Gastroesophageal sphincter (tissue), 4 donors: ENCODE results near the gene SPATA31A5. TPM values are rescaled to one million over a fixed set of nuclear protein-coding genes. Genes with fewer than 3 reads are reported as not detected.
"Not testable (repeated sequence)": the region's sequence is repeated elsewhere in the genome, so short reads cannot be mapped to it uniquely, and the experiment has no call there.

Experiments
- ATAC-seq: fragments of 150-250 bp; one replicate; pipeline ENCODE4 v1.9.1; 2016; ENCODE audit warnings: mild to moderate bottlenecking, moderate library complexity
- H3K27ac ChIP-seq, 4 donors: fragments of 200-600 bp; sonication (generic) in 3 of 4; 1 replicate in 3 of 4; 2 replicates in 1 of 4; pipeline ENCODE4 v1.5.1; 2016 to 2019
- H3K27me3 ChIP-seq: fragments of 200-600 bp; sonication (generic); one replicate; pipeline ENCODE4 v1.5.1; 2019
- H3K36me3 ChIP-seq, 2 donors: fragments of 200-600 bp; sonication (generic); one replicate each; pipeline ENCODE4 v1.5.1; 2019; ENCODE audit warnings: control low read depth in 1 of 2
- H3K4me1 ChIP-seq, 3 donors: fragments of 200-600 bp; sonication (generic); 1 replicate in 2 of 3; 2 replicates in 1 of 3; pipeline ENCODE4 v1.5.1; 2016 to 2019; ENCODE audit warnings: control low read depth in 2 of 3
- H3K4me3 ChIP-seq, 2 donors: fragments of 200-600 bp; sonication (generic); one replicate each; pipeline ENCODE4 v1.5.1; 2019; ENCODE audit warnings: mild to moderate bottlenecking in 1 of 2, moderate library complexity in 1 of 2
- H3K9me3 ChIP-seq, 3 donors: fragments of 200-600 bp; sonication (generic); one replicate each; pipeline ENCODE4 v1.5.1; 2017 to 2019; ENCODE audit warnings: control low read depth in 2 of 3
- WGBS, 2 donors: methylation state at CpG; one replicate each; pipeline ENCODE4 v1.1.5; 2018; ENCODE audit warnings: low coverage in 1 of 2; 5-methylcytosine and 5-hydroxymethylcytosine counted together
- small RNA-seq, 4 donors: library from RNA; depleted of rRNA; stranded (forward); fragments of <200 nt; gene quantifications; one replicate each; pipeline ENCODE3, GENCODE V24; 2016
- total RNA-seq, 4 donors: library from RNA; depleted of rRNA; stranded (reverse); fragments of >200 nt; gene quantifications; one replicate each; pipeline ENCODE4 v1.1.0, GENCODE V29; 2016

Gene SPATA31A5
- total RNA-seq = not detected

DNA sequence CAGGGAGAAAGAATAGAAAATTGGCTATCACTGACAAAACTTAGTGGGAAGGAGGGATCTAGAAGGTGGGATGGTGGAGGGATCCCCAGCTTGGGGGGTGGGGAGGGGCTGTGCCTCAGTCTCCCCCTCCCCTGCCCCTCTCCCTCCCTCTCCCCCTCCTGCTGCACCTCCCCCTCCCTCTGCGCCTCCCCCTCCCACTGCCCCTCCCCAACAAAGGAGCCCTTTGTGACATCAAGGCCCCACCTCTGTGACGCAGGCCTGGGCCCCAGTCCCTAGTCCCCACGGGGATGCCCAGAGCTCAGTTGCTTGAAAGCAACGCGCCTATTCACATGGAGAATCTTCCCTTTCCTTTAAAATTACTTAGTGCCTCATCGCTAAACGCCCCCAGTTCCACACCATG lies at the start of gene SPATA31A5:
Gene SPATA31A5, plus strand, starts transcription at position 301 of the 400 bp plus-strand sequence. Its CDS starts 29 bp downstream, at position 330.
- not testable (repeated sequence) for H3K9me3 ChIP-seq, ATAC-seq, H3K4me3 ChIP-seq, H3K36me3 ChIP-seq, H3K27me3 ChIP-seq, H3K4me1 ChIP-seq, H3K27ac ChIP-seq
- no CpG with 5 or more reads among the region's 7 CpGs for WGBS, 2 donors

DNA sequence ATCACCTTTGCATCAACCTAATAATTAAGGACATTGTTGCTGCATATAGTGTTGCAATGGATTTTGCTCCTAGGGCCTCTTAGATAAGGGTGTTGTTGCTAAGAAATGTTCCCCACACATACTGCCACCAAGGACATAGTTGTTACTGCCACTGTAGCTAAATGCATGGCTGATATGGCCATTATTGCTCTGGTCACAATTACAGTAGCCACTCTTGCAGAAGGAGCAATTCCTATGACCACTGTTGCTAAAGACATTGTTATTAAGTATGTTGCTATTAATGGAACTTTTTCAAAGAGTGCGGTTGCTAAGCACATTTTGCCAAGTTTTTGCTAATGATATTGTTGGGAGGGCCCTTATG lies 48.8 kb downstream of the SPATA31A5 start:
- WGBS, 2 donors = no CpG with 5 or more reads among the region's 1 CpG
- not testable (repeated sequence) for ATAC-seq, H3K4me3 ChIP-seq, H3K27me3 ChIP-seq, H3K36me3 ChIP-seq, H3K27ac ChIP-seq, H3K9me3 ChIP-seq, H3K4me1 ChIP-seq

DNA sequence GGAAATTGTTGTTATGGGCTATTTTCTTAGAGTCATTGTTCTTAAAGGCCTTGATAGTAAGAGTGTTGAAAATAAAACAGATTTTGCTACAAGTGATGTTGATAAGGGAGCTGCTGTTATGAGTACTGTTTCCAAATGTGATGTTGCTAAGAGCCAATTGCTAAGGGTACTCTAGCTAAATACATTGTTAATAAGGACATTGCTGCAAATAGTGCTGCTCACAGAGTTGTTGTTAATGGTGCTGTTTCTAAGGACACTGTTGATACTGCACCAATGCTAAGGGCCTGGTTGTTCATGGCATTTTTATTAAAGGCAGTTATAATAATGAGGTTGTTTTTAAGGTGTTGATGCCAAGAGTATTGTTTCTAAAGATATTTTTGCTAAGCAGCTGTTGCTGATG lies 52.2 kb downstream of the SPATA31A5 start:
- not testable (repeated sequence) for H3K36me3 ChIP-seq, H3K27ac ChIP-seq, H3K4me3 ChIP-seq, ATAC-seq, H3K4me1 ChIP-seq, H3K9me3 ChIP-seq, H3K27me3 ChIP-seq

Small RNA genes within 50 kb of the gene (small RNA-seq; reads per million reads assigned to genes)
- gene AL590491.3 = 0 reads per million in 4 donors
